Stomach (tissue), 4 donors: ENCODE data around the gene LMAN1L.

ENCODE experiments used
- POLR2A ChIP-seq, 4 donors: fragments of 450-650 bp; IDR thresholded peaks; one replicate each; pipeline ENCODE4 v1.6.1; 2016; ENCODE audit warnings: antibody characterized with exemption in 4 of 4, control low read depth in 2 of 4, mild to moderate bottlenecking in 1 of 4, moderate library complexity in 1 of 4
- POLR2AphosphoS5 ChIP-seq, 3 donors: sonication (generic); formaldehyde crosslinking; IDR thresholded peaks; one replicate each; pipeline ENCODE4 v1.6.1; 2016; ENCODE audit warnings: antibody characterized with exemption in 3 of 3
- TF ChIP-seq, protein P1 (sequence below), 7 experiments: fragments of 450-650 bp in 4 of 7; fragments of 200-600 bp in 3 of 7; sonication (generic) in 3 of 7; IDR thresholded peaks; one replicate each; pipeline ENCODE4 v1.5.1; 2016 to 2019; ENCODE audit warnings: antibody characterized with exemption in 7 of 7, control low read depth in 2 of 7, mild to moderate bottlenecking in 1 of 7

DNA sequence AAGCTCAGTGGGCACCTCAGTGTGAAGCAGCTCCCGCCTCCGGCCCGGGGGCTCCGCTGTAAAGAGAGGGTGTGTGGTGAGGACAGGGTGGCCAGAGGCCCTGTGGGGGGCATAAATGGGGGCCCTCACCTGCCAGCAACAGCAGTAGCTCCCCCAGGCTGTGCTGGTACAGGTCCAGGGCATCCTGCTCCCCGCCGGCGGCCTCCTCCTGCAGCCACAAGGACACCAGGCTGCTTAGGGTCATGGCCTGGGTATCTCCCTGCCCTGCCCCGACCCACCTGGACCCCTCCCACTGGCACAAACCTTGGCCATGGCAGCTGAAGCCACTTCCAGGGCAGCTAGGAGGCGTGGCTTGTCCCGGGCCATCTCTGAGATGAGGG is 25.5 kb downstream of the LMAN1L start:
- TF ChIP-seq, protein P1, sequence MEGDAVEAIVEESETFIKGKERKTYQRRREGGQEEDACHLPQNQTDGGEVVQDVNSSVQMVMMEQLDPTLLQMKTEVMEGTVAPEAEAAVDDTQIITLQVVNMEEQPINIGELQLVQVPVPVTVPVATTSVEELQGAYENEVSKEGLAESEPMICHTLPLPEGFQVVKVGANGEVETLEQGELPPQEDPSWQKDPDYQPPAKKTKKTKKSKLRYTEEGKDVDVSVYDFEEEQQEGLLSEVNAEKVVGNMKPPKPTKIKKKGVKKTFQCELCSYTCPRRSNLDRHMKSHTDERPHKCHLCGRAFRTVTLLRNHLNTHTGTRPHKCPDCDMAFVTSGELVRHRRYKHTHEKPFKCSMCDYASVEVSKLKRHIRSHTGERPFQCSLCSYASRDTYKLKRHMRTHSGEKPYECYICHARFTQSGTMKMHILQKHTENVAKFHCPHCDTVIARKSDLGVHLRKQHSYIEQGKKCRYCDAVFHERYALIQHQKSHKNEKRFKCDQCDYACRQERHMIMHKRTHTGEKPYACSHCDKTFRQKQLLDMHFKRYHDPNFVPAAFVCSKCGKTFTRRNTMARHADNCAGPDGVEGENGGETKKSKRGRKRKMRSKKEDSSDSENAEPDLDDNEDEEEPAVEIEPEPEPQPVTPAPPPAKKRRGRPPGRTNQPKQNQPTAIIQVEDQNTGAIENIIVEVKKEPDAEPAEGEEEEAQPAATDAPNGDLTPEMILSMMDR (IDR thresholded peaks at IDR 0.05), result no peak
- no peak for TF ChIP-seq POLR2A (IDR thresholded peaks at IDR 0.05)
- TF ChIP-seq POLR2AphosphoS5 (IDR thresholded peaks at IDR 0.05), result no peak
